Subcutaneous adipose tissue (tissue), 4 donors: ENCODE measurements around the gene IFIT1B. TPM values are rescaled to one million over a fixed set of nuclear protein-coding genes. Genes with fewer than 3 reads are reported as not detected.

Experiments
- CTCF ChIP-seq: fragments of 450-650 bp; IDR thresholded peaks from one replicate; pipeline ENCODE4 v1.5.1; 2016; ENCODE audit warnings: low read depth, mild to moderate bottlenecking, control low read depth, antibody characterized with exemption, moderate library complexity
- total RNA-seq, 4 donors: library from RNA; depleted of rRNA; stranded (reverse); fragments of >200 nt; gene quantifications; one replicate each; pipeline ENCODE4 v1.1.0, GENCODE V29; 2016

The IFIT1B gene
- total RNA-seq, 4 donors from 2014 or later, result not detected

GRCh38 chr10:89351780-89352597 is 25.9 kb upstream of the IFIT1B start:
- TF ChIP-seq CTCF, result no peak

GRCh38 chr10:89352802-89353201 is 25.1 kb upstream of the IFIT1B start:
- no peak for TF ChIP-seq CTCF

GRCh38 chr10:89355394-89355931 is 22.4 kb upstream of the IFIT1B start:
- TF ChIP-seq CTCF, result no peak

GRCh38 chr10:89357096-89357495 is 20.8 kb upstream of the IFIT1B start:
- TF ChIP-seq CTCF, result no peak

- no peak for TF ChIP-seq CTCF
Measured at GRCh38 chr10:89357975-89358374, 19.9 kb upstream of the IFIT1B start.

GRCh38 chr10:89360157-89360556 is 17.7 kb upstream of the IFIT1B start:
- no peak for TF ChIP-seq CTCF

- TF ChIP-seq CTCF, result no peak
Measured at GRCh38 chr10:89362929-89363328, 14.9 kb upstream of the IFIT1B start.
